Measurements from ENCODE around the gene TRIOBP. TPM values are rescaled to one million over a fixed set of nuclear protein-coding genes. Genes with fewer than 3 reads are reported as not detected.
A peak's percentile ranks its signal among the peaks of the same experiment; 100 is the strongest.

The TRIOBP gene
- total RNA-seq, 2 donors from 2014 or later: 74.7 to 82.2 TPM

- peak overlapping the region; percentile 76 for H3K27ac Mint-ChIP-seq
- WGBS, 2 experiments (ENCODE audit: insufficient coverage in 1 of 2, insufficient read length in 1 of 2): 0% methylated on average over 12 to 63 of the region's 64 CpGs
These were observed 49.7 kb downstream of the TRIOBP start for GRCh38 chr22:37746366-37747079.

DNA sequence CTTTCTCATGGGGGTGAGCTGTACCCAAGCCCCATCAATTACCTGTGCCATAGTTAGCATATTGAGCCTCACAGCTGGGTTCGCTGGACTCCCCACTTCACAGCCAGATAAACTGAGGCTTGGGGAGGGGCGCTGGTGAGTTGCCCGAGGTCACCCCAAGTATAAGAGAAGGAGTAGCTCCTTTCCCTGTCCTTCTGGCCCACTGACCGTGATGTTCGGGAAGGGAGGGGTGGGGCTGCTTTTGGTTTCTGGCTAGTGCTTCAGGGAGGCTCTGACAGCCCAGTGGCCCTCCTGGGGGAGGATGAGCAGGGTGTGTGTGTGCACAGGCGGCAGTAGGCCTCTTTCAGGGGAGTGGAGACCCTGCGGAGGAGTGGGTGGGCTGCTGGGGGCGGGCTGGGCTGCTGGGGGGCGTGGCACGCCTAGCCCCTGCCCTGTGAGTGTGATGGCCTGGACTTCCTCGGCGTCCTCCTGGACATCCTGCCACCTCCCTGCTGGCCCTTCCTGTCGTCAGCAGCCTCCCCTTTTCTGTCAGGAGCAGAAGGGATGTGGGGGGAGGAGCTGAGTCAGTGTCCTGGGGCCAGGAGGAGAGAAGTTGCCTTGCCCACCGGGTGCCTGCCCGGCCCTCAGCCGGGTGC is 50.3 kb downstream of the TRIOBP start:
- Histone ChIP-seq H3K4me1 (ENCODE audit: control insufficient read depth, insufficient read depth, low read length) (peaks cover 20% of the 10 kb centered on the region), H3K9me3 (ENCODE audit: control insufficient read depth, low read length) (no peaks in the 10 kb centered on the region), H3K36me3 (ENCODE audit: control insufficient read depth, insufficient read depth, low read length) (peaks cover 4% of the 10 kb centered on the region), H3K9ac (ENCODE audit: extremely low read depth, low read length, poor library complexity, severe bottlenecking) (peak overlapping the region; percentile 59), H3K27ac (ENCODE audit: low read depth, low read length) (no peak overlapping the region), H3K27me3 (ENCODE audit: control insufficient read depth, insufficient read depth, low read length, poor library complexity, severe bottlenecking) (no peaks in the 10 kb centered on the region), H3K4me3 (ENCODE audit: low read length) (peak overlapping the region; percentile 90)
- Mint-ChIP-seq H3K4me1 (peaks cover 47% of the 10 kb centered on the region), H3K4me3 (peak overlapping the region; percentile 76), H3K9me3 (no peaks in the 10 kb centered on the region), H3K27ac (peak overlapping the region; percentile 76), H3K27me3 (ENCODE audit: insufficient read depth) (no peaks in the 10 kb centered on the region), H3K36me3 (ENCODE audit: low read depth) (peaks cover 9% of the 10 kb centered on the region)
- TF ChIP-seq, protein P1, sequence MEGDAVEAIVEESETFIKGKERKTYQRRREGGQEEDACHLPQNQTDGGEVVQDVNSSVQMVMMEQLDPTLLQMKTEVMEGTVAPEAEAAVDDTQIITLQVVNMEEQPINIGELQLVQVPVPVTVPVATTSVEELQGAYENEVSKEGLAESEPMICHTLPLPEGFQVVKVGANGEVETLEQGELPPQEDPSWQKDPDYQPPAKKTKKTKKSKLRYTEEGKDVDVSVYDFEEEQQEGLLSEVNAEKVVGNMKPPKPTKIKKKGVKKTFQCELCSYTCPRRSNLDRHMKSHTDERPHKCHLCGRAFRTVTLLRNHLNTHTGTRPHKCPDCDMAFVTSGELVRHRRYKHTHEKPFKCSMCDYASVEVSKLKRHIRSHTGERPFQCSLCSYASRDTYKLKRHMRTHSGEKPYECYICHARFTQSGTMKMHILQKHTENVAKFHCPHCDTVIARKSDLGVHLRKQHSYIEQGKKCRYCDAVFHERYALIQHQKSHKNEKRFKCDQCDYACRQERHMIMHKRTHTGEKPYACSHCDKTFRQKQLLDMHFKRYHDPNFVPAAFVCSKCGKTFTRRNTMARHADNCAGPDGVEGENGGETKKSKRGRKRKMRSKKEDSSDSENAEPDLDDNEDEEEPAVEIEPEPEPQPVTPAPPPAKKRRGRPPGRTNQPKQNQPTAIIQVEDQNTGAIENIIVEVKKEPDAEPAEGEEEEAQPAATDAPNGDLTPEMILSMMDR (conservative IDR thresholded peaks at IDR 0.05): no peak
- peak; percentile 73 for DNase-seq
- 33 to 35% methylated on average over 4 to 16 of the region's 16 CpGs for WGBS, 2 experiments (ENCODE audit: insufficient coverage in 1 of 2, insufficient read length in 1 of 2)

More at GRCh38 chr22:37746366-37747079, 49.7 kb downstream of the TRIOBP start:
- Histone ChIP-seq H3K9ac (ENCODE audit: extremely low read depth, low read length, poor library complexity, severe bottlenecking) (peak overlapping the region; percentile 59), H3K9me3 (ENCODE audit: control insufficient read depth, low read length) (no peaks in the 10 kb centered on the region), H3K36me3 (ENCODE audit: control insufficient read depth, insufficient read depth, low read length) (no peaks in the 10 kb centered on the region), H3K4me3 (ENCODE audit: low read length) (peak overlapping the region; percentile 90), H3K27ac (ENCODE audit: low read depth, low read length) (no peak overlapping the region), H3K27me3 (ENCODE audit: control insufficient read depth, insufficient read depth, low read length, poor library complexity, severe bottlenecking) (no peaks in the 10 kb centered on the region), H3K4me1 (ENCODE audit: control insufficient read depth, insufficient read depth, low read length) (peaks cover 14% of the 10 kb centered on the region)
- peak; percentile 75 for DNase-seq
- Mint-ChIP-seq H3K36me3 (ENCODE audit: low read depth) (peaks cover 9% of the 10 kb centered on the region), H3K4me3 (peak overlapping the region; percentile 76), H3K4me1 (peaks cover 42% of the 10 kb centered on the region), H3K9me3 (no peaks in the 10 kb centered on the region), H3K27me3 (ENCODE audit: insufficient read depth) (no peaks in the 10 kb centered on the region)
- TF ChIP-seq, protein P1 (conservative IDR thresholded peaks at IDR 0.05): no peak

GRCh38 chr22:37747715-37748100 is 50.9 kb downstream of the TRIOBP start:
- H3K9me3 ChIP-seq (ENCODE audit: control insufficient read depth, low read length): no peaks in the 10 kb centered on the region
- WGBS, 2 experiments (ENCODE audit: insufficient coverage in 1 of 2, insufficient read length in 1 of 2): 79 to 84% methylated on average over 7 to 8 of the region's 8 CpGs
- Mint-ChIP-seq H3K9me3 (no peaks in the 10 kb centered on the region), H3K36me3 (ENCODE audit: low read depth) (peaks cover 9% of the 10 kb centered on the region), H3K4me1 (peaks cover 49% of the 10 kb centered on the region), H3K4me3 (peak overlapping the region; percentile 76), H3K27ac (peak overlapping the region; percentile 41), H3K27me3 (ENCODE audit: insufficient read depth) (no peaks in the 10 kb centered on the region)
- H3K4me1 ChIP-seq (ENCODE audit: control insufficient read depth, insufficient read depth, low read length): peaks cover 23% of the 10 kb centered on the region
- no peak overlapping the region for H3K27ac ChIP-seq (ENCODE audit: low read depth, low read length)
- no peaks in the 10 kb centered on the region for H3K27me3 ChIP-seq (ENCODE audit: control insufficient read depth, insufficient read depth, low read length, poor library complexity, severe bottlenecking)
- DNase-seq: no peak
- TF ChIP-seq, protein P1 (conservative IDR thresholded peaks at IDR 0.05): no peak
- H3K9ac ChIP-seq (ENCODE audit: extremely low read depth, low read length, poor library complexity, severe bottlenecking): no peak overlapping the region
- H3K4me3 ChIP-seq (ENCODE audit: low read length): peak overlapping the region; percentile 90
- H3K36me3 ChIP-seq (ENCODE audit: control insufficient read depth, insufficient read depth, low read length): peaks cover 5% of the 10 kb centered on the region

Measured in endodermal cell (in vitro differentiated cells).